Ectodermal cell (in vitro differentiated cells): ENCODE results near the gene CNGA4.

Experiments
- H3K27ac ChIP-seq: 2 replicates; pipeline ENCODE4 v1.7.0; 2013; ENCODE audit warnings: mild to moderate bottlenecking, low read depth, low read length; ENCODE audit not compliant: insufficient read depth, poor library complexity, severe bottlenecking
- H3K27me3 ChIP-seq: 2 replicates; pipeline ENCODE4 v1.7.0; 2013; ENCODE audit warnings: mild to moderate bottlenecking, low read length; ENCODE audit not compliant: insufficient read depth, control insufficient read depth, poor library complexity, severe bottlenecking
- H3K36me3 ChIP-seq: one replicate; pipeline ENCODE4 v1.7.0; 2013; ENCODE audit warnings: low read length; ENCODE audit not compliant: control insufficient read depth, insufficient read depth
- H3K4me1 ChIP-seq: one replicate; pipeline ENCODE4 v1.7.0; 2013; ENCODE audit warnings: low read length; ENCODE audit not compliant: control insufficient read depth, insufficient read depth
- H3K4me3 ChIP-seq: 2 replicates; pipeline ENCODE4 v1.7.0; 2013; ENCODE audit warnings: low read depth, low read length, control low read depth; ENCODE audit not compliant: insufficient read depth
- H3K9me3 ChIP-seq: 2 replicates; pipeline ENCODE4 v1.7.0; 2013; ENCODE audit warnings: mild to moderate bottlenecking, low read length, moderate library complexity; ENCODE audit not compliant: control insufficient read depth
- WGBS, 2 experiments: methylation state at CpG; one replicate each; pipeline ENCODE4 v1.1.7; 2013; ENCODE audit warnings: missing lambda C conversion rate in 2 of 2; 5-methylcytosine and 5-hydroxymethylcytosine counted together

Gene CNGA4

GRCh38 chr11:6283453-6284023, 44.6 kb downstream of the CNGA4 start:
- Histone ChIP-seq H3K4me1 (no peaks in the 10 kb centered on the region), H3K36me3 (no peaks in the 10 kb centered on the region), H3K9me3 (no peaks in the 10 kb centered on the region), H3K27ac (no peak overlapping the region), H3K27me3 (no peaks in the 10 kb centered on the region), H3K4me3 (no peak overlapping the region)
- 92 to 94% methylated on average over 4 of the region's 4 CpGs for WGBS, 2 experiments

GRCh38 chr11:6284250-6284649, 45.4 kb downstream of the CNGA4 start:
- H3K27me3 ChIP-seq = no peaks in the 10 kb centered on the region
- WGBS, 2 experiments = 83 to 92% methylated on average over 3 of the region's 3 CpGs

GRCh38 chr11:6285019-6285418, 46.1 kb downstream of the CNGA4 start:
- no peak overlapping the region for H3K27ac ChIP-seq
- no peaks in the 10 kb centered on the region for H3K9me3 ChIP-seq
- no peak overlapping the region for H3K4me3 ChIP-seq
- WGBS, 2 experiments = 89 to 94% methylated on average over 4 of the region's 4 CpGs
- H3K27me3 ChIP-seq = peaks cover 3% of the 10 kb centered on the region
- H3K4me1 ChIP-seq = no peaks in the 10 kb centered on the region
- no peaks in the 10 kb centered on the region for H3K36me3 ChIP-seq

More at GRCh38 chr11:6284250-6284649, 45.4 kb downstream of the CNGA4 start:
- Histone ChIP-seq H3K36me3 (no peaks in the 10 kb centered on the region), H3K4me3 (no peak overlapping the region), H3K4me1 (no peaks in the 10 kb centered on the region), H3K9me3 (no peaks in the 10 kb centered on the region), H3K27ac (no peak overlapping the region)
